CD4-positive, alpha-beta T cell treated with Interleukin-12 subunit alpha and Interleukin-12 subunit beta, for 1 hour (primary cell): ENCODE data around the gene ACER1.

ENCODE experiments used
- DNase-seq: peaks from one replicate; pipeline ENCODE4 v3.0.0-alpha.2; 2020

Gene ACER1

DNA sequence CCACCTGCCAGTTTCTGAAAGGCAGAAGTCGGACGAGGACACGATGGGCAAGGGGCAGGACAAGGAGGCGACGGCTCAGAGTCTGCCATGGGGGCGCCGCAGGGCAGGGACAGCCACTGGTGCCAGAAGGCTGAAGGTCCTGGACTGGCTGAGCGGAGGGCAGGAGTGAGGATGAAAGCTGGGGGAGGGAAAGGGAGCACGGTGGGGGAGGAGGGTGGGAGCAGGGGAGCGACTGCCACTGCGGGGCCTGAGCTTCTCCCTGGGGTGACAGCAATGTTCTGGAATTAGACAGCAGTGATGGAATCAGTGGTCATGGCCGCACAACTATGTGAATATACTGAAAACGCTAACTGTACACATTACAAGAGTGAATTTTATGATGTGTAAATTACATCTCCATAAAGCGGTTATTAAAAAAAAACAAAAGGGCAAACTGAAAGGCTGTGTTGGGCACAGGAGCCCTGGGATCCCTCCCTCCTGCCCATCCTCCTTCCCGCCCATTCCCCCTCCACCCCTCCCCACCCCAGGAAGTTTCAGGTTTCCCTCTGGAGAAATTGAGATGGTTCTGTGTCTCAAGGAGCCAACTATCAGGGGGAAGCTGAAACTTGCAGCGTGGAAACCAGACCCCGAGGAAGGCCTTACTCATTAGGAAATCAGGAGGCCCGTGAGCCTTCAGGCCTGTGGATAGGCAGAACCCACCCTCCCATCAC, 69.5 kb downstream of the ACER1 start:
- DNase-seq, result no peak

DNA sequence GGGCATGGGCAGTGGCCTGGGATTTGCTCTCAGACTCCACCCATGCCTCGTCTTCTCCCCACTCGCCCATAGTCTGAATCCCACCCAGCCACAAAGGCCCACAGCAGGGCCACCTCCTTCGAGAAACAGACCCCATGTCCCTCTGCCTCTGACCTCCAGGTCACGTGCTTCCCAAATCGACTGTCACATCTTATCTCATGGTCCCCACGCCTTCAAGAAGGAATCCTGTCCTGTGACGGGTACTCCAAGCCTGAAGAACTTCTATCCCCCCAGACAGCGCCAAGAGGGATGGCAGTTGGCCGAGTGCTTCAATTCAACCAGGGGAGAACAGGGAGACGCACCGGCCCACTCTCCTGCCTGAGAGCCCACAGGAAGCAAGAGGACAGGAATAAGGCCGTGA, 70.1 kb downstream of the ACER1 start:
- DNase-seq, result no peak

DNA sequence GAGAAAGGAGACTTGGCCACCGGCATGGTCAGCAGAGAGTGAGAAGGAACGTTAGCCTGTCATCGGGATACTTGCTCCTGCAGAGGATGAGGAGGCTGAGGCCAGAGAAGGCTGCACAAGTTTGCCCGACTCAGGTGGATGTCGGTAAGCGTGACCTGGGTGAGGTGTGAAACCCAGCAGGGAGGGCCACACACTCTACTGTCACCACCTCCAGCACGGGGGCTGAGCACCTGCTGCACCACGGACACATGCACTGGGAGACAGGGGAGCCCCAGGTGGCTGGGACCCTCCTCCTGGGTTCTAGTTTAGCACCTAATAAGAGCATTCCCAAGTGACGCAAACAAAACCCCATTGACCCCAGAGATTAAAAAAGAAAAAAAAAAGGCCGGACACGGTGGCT, 70.9 kb downstream of the ACER1 start:
- DNase-seq, result no peak

DNA sequence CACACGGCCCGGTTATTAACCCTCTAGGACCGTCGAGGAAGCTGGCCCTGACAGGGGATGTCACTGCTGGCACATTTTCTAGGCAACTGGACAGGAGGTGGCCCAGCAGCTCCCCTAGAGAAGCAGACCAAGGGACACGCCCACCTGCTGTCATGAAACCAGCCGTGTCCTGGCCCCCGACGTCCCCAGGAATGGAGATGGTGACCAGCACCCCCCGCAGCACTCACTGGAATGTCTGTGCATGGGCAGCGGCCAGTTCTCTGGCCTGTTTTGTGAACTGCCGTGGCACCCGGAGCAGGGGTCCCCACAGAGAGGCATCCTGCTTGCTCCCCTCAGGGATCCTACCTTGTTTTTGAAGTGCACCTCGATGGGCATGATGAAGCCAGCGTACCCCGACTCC, 71.5 kb downstream of the ACER1 start:
- no peak for DNase-seq

DNA sequence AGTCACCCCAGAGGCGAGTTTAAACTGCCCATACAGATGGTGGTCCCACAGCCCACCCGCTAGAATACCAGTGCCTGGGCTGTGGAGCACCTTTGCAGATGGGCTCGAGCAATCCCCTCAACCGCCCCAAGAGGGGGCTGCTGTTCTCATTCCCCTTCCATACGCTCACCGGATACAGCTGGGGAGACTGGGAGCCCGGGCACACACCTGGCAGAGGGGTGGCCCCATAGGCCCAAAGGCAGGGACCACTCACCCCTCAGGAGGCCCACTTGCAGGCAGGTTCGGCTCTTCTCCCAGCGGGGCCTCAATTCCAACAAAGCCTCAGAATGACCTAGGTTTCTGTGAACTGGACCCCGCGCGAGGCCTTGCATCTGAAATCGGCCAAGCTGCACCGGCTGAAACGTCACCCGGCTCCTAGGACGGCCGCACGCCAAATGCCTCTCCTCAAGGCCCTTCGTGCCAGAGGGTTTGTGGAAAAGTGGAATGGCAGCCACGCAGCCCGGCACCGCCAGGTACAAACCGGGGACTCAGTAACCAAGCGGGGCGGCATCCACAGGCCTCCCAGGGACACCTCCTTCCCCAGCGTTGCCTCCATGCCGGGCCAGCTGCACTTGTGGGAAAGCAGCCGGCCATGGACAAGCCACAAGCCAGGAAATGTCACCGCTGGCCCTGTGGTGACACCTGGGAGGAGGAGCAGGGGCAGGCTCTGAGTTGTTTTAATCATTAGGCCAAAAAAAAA, 72.3 kb downstream of the ACER1 start:
- DNase-seq, result peak; percentile 31

DNA sequence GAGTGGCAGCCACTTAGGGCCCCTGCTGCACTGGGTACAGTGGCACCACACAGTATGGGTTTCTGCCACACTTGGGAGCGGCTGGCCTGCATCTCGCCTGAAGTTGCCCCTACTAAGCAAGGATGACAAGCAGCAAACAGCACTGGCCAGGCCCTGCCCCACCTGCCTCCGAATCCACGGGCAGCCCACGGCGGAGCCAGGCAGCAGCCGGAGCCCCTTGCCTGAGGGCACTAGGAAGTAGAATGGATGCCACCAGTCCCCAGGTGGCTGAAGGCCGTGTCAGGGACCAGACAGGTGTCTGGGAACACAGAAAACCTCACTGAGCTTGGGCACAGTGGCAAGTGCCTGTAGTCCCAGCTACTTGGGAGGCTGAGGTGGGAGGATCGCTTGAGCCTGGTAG, 73.0 kb downstream of the ACER1 start:
- DNase-seq, result no peak

DNA sequence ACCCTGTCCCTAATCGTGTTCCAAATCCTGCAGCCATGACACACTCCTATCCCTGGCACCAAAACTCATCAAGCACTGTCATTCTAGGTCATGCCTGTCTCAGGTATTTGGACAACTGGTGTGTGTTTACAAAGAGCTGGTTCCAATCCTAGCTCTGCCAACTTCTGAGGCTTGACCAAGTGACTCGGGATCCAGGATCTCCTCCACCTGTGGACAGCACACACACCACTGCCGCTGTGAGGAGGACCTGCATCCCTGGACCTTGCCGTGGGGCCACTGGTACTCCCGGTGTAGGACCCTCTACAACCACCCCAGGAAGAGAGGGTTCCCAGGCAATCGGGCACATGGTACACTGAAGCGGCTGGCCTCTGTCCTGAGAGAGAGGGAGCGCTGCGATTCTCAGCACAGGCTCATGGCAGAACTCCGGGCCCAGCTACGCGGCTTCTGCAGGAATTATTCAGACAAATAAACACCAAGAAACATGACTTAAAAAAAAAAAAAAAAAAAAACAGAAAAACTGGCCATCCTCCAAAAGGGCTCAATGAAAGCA, 74.0 kb downstream of the ACER1 start:
- DNase-seq, result no peak

DNA sequence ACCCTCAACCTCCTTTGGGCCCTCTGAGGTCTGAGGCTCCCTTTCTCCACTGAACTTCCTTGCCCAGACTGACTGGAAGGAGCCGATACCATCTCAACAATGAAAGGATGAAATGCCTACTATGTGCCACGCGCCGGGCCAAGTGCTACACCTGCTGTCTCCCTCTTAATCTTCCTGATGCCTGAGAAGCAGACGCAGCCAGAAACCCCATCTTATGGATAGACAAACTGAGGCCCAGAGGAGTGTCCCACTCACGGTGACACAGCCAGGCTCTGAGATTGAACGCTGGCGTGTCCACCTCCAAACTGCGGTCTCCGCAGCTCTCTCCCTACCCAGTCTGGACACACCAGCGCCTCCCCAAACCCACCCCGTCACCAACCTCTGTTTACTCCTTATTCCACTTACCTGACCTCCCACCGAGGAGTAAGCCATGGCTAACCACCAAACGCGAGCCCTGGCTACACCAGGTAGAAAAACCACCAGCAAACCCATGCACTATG, 74.5 kb downstream of the ACER1 start:
- no peak for DNase-seq
